Erythroblast (primary cell): ENCODE data around the gene ADCY1.

Source experiments
- DNase-seq, 2 experiments: peaks; one replicate each; lab custom pipeline; 2025; lab: John Stamatoyannopoulos, UW
- GATA1 ChIP-seq: IDR thresholded peaks from 2 replicates; pipeline ENCODE4 v1.6.1; 2011; ENCODE audit warnings: low read depth, mild to moderate bottlenecking, control low read depth, low read length, moderate library complexity
- POLR2A ChIP-seq: IDR thresholded peaks from 2 replicates; pipeline ENCODE4 v1.6.1; 2011; ENCODE audit warnings: mild to moderate bottlenecking, low read length

Gene ADCY1

DNA sequence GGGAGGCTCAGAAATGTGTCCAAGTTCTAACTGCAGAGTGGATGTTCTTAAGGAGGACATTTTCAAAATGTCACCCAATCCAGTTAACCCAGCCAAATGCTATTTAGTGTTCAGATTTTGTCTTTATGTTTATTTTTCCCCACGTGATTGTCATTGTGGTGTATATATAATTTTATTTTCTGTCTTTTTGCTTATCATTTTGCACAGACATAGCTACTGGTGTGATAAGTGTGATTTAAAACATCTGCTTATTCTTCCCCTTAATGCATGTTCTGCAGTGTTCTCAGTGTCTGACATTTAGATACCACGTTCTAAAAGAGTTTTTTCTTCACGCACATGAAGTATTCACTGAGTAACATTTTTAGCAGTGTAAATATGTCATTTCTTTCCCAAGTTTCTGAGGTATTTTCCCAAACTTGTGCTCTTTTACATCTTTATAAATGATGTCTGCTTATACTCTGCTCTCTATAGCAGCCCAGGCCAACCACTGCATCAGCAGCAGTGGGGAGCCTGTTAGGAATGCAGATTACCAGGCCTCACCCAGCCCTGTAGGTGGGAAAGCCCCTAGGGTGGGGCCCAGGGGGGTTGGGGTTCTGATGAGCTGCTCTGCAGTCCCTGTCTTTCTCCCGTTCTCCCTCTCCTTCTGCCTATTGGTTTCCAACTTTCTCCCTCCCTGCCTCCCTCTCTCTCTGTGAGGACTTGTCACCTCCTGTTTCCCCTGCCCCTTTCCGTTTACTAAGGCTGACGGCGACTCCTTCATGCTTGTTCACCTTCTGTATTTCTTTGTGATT, 20.8 kb downstream of the ADCY1 start:
- DNase-seq, result no peak
- TF ChIP-seq GATA1, result no peak
- TF ChIP-seq POLR2A, result no peak

DNA sequence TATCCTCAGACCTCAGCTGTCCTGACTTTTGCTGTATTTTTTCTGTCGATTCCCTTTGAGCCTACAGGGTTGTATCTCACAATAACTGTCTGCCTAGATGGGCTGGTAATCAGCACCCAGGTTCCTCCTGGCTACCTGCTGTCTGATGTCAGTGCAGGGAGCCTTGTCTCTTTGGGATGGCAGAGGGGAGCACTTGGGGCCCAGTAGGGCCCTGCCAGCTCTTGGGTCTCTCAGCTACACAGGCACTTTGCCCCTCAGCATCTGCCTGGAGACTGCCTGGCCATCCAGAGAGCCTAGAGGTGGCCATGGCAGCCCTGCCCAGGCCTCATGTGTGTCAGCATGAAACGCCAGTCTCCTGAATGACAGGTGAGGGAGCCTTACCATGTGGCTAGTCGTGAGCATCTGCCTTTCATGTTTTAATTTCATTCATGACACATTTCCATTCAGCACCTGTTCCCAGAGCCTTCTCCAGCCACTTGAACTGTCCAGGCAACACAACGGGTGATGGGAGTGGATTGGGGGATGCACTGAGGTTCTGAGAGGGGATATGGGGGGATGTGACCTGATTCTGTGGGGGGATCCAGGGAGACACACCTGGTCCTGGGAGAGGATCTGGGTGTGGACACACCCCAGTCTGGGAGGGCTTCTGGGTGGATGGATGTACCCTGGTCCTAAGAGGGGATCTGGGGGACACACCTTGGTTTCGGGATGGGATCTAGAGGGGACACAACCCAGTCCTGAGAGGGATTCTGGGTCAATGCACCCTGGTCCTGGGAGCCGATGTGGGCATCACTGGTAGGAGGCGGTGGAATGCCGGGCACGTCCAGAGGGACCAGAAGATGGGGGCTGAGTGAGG, 21.9 kb downstream of the ADCY1 start:
- DNase-seq, result no peak
- no peak for TF ChIP-seq POLR2A
- TF ChIP-seq GATA1, result no peak

- no peak for DNase-seq
- no peak for TF ChIP-seq GATA1
- no peak for TF ChIP-seq POLR2A
These were observed 22.5 kb downstream of the ADCY1 start for GRCh38 chr7:45596665-45597095.

GRCh38 chr7:45597286-45597984, 23.3 kb downstream of the ADCY1 start:
- DNase-seq, result no peak
- TF ChIP-seq POLR2A, result no peak
- TF ChIP-seq GATA1, result no peak

- TF ChIP-seq POLR2A, result no peak
- TF ChIP-seq GATA1, result no peak
- no peak for DNase-seq
These were observed 24.8 kb downstream of the ADCY1 start for GRCh38 chr7:45598886-45599520.

DNA sequence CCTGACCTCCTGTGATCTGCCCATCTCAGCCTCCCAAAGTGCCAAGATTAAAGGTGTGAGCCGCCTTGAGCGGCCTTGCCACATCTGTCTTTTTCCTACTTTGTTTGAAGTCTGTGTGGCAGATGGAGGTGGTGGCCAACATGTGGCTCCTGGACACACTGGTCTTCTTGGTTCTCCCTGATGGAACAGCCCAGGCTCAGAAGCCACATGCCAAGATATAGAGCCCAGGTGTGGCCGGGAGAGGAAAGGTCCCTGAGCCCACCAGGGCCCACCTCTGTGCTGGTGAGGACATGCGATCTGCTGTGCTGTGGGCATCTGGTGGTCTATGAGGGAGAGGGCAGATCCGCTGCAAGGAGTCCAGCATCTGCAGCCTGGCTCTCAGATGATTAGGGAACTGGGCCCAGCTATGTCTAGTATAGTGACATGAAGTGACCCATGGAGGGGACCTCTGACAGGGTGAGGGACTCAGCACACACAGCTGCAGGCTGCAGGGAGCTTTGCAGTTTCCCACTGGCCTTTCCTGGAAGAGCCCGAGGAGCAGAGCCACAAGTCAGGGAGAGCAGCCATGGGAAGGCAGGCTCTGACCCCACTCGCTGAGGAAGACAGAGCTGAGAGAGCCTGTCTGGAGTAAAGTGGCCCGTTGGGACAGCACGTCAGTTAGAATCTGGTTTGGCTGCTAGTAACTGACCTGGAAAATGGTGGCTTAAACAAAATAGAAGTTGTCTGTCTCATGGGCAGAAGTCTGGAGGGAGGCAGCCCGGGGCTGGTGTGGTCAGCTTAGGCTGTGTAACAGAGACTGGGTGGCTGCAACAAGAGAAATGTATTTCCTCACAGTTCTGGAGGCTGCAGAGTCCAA, 25.9 kb downstream of the ADCY1 start:
- no peak for TF ChIP-seq GATA1
- no peak for TF ChIP-seq POLR2A
- no peak for DNase-seq

DNA sequence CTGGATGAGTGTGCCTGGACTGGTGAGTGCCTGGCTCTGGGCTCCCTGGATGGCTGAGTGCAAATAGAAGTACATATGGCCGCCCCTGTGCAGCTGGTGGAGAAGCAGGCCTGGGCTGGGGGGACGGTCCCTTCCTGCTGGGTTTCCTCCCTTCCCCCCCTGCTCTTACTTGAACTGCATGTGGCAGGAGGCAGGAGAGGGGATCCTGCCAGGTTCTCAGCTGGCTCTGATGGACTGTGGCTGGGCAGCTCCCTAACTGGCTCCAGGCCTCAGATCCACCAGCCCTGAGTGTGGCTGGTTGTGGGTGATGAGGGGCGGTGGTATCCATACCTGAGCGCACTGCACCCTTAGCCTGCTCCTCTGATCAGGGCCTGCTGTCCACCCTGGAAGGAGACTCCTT, 26.9 kb downstream of the ADCY1 start:
- TF ChIP-seq GATA1, result no peak
- no peak for TF ChIP-seq POLR2A
- no peak for DNase-seq

- TF ChIP-seq POLR2A (no peak), GATA1 (no peak)
- no peak for DNase-seq
These were observed 27.8 kb downstream of the ADCY1 start for GRCh38 chr7:45601816-45602540.

DNA sequence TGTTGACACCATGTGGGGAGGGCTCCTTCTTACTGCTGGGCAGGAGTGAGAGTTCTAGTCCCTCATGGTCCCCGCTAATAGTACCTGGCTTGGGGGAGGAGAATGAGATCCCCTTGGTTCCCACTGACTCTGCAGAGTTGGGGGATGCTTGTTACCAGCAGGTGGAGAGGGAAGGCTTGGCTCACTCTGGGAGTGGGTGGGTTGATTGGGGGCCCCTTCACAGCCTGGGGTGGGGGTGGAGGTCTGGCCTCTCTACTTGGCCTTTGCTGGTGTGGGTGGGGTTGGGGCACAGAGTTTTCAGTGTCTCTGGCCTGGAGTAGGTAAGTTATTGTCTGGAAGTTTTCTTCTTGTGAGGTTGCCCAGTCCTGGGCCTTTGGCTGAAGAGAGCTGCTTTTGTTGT, 31.9 kb downstream of the ADCY1 start:
- no peak for DNase-seq
- TF ChIP-seq POLR2A, result no peak
- no peak for TF ChIP-seq GATA1

DNA sequence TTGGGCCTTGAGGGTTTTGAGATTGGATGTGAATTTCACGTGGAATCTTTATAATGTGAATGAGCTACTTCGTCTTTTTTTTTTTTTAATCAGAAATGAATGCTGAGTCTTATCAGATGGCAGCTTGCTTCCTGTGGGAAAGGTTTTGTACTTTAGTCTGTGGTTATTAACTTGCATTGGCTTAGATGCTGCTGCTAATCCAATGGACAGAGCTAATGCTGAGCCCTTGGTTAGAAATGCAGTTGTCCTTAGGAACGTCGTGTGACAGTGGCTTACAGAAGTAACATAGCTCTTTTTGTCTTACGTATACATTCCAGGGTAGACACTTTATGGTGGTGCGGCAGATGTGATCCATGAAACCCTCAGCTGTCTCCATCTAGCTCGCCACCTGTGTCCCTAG, 32.8 kb downstream of the ADCY1 start:
- TF ChIP-seq GATA1 (no peak), POLR2A (no peak)
- no peak for DNase-seq

- TF ChIP-seq POLR2A, result no peak
- no peak for TF ChIP-seq GATA1
- DNase-seq, result no peak
These were observed 35.0 kb downstream of the ADCY1 start for GRCh38 chr7:45609180-45609579.

GRCh38 chr7:45610019-45610418, 35.9 kb downstream of the ADCY1 start:
- no peak for TF ChIP-seq GATA1
- TF ChIP-seq POLR2A, result no peak
- no peak for DNase-seq
